PC-9 (cell line): ENCODE results near the gene RASAL2. TPM values are rescaled to one million over a fixed set of nuclear protein-coding genes. Genes with fewer than 3 reads are reported as not detected.
A peak's percentile ranks its signal among the peaks of the same experiment; 100 is the strongest.

Experiments
- BruUV-seq: library from RNA; stranded (reverse); fragments of 400-500 nt; replicated peaks from 2 replicates; lab custom pipeline; 2021; lab: Mats Ljungman, UMichigan
- CTCF ChIA-PET: fragments of 300-600 bp; sonication (Branson Sonifier 250); formaldehyde crosslinking; loops from one replicate; lab custom pipeline; 2022; ENCODE audit warnings: antibody characterized with exemption; lab: Charles Lee
- POLR2A ChIA-PET: fragments of 300-600 bp; sonication (Branson Sonifier 250); formaldehyde crosslinking; loops from one replicate; lab custom pipeline; 2022; ENCODE audit warnings: antibody characterized with exemption; ENCODE audit not compliant: unreplicated experiment; lab: Charles Lee
- DNase-seq, 2 experiments: peaks; one replicate each; pipeline versions ENCODE4 v3.0.0 to v3.0.0-alpha.2; 2015 to 2022; ENCODE audit warnings: mixed read lengths in 1 of 2
- H2AFZ ChIP-seq: fragments of 200-600 bp; sonication (generic); 2 replicates; pipeline ENCODE4 v1.8.1; 2017; ENCODE audit warnings: antibody characterized with exemption
- H3F3A ChIP-seq: fragments of 200-600 bp; sonication (generic); 2 replicates; pipeline ENCODE4 v1.8.1; 2017; ENCODE audit warnings: antibody characterized with exemption, mild to moderate bottlenecking, low read depth; ENCODE audit not compliant: insufficient read depth
- H3K27ac ChIP-seq: fragments of 200-600 bp; sonication (generic); 2 replicates; pipeline ENCODE4 v1.6.1; 2016; ENCODE audit warnings: mixed run types
- H3K27me3 ChIP-seq: fragments of 200-600 bp; sonication (generic); 2 replicates; pipeline ENCODE4 v1.6.1; 2016; ENCODE audit warnings: low read depth, mixed run types; ENCODE audit not compliant: insufficient read depth
- H3K36me3 ChIP-seq: fragments of 200-600 bp; sonication (generic); 2 replicates; pipeline ENCODE4 v1.6.1; 2016; ENCODE audit warnings: low read depth, mixed run types
- H3K4me1 ChIP-seq: fragments of 200-600 bp; sonication (generic); replicated peaks from 2 replicates; pipeline ENCODE4 v1.6.1; 2016; ENCODE audit warnings: mixed run types; ENCODE audit not compliant: insufficient read depth
- H3K4me2 ChIP-seq: fragments of 200-600 bp; sonication (generic); 2 replicates; pipeline ENCODE4 v1.6.1; 2017; ENCODE audit warnings: mixed run types
- H3K4me3 ChIP-seq: fragments of 200-600 bp; sonication (generic); 2 replicates; pipeline ENCODE4 v1.6.1; 2016; ENCODE audit warnings: mixed run types
- H3K79me2 ChIP-seq: fragments of 200-600 bp; sonication (generic); 2 replicates; pipeline ENCODE4 v1.6.1; 2017; ENCODE audit warnings: low read depth, mixed run types
- H3K9me2 ChIP-seq: fragments of 200-600 bp; sonication (generic); 2 replicates; pipeline ENCODE4 v1.8.1; 2017; ENCODE audit warnings: mild to moderate bottlenecking; ENCODE audit not compliant: insufficient read depth
- H3K9me3 ChIP-seq: fragments of 200-600 bp; sonication (generic); 2 replicates; pipeline ENCODE4 v1.8.1; 2016; ENCODE audit warnings: low read depth; ENCODE audit not compliant: insufficient read depth
- H4K20me1 ChIP-seq: fragments of 200-600 bp; sonication (generic); 2 replicates; pipeline ENCODE4 v1.8.1; 2017; ENCODE audit not compliant: insufficient read depth
- EZH2 ChIP-seq: fragments of 200-600 bp; sonication (generic); IDR thresholded peaks from 2 replicates; pipeline ENCODE4 v1.8.0; 2017; ENCODE audit warnings: antibody characterized with exemption, low read depth
- intact Hi-C: fragments of 100-400 bp; cut with micrococcal nuclease; formaldehyde crosslinking; loops from one replicate; pipeline ENCODE4 v1.10.0; 2022; ENCODE audit not compliant: unreplicated experiment
- total RNA-seq: library from RNA; stranded (reverse); gene quantifications from 2 replicates; pipeline ENCODE4 v1.2.3, GENCODE V29; 2021
- TF ChIP-seq, protein P1 (sequence below): fragments of 200-600 bp; sonication (generic); conservative IDR thresholded peaks from 2 replicates; pipeline ENCODE4 v1.6.1; 2017; ENCODE audit warnings: mixed run types, antibody characterized with exemption, mild to moderate bottlenecking, moderate library complexity

The RASAL2 gene
- total RNA-seq, 1 experiment from 2014 or later: 54.1 TPM

DNA sequence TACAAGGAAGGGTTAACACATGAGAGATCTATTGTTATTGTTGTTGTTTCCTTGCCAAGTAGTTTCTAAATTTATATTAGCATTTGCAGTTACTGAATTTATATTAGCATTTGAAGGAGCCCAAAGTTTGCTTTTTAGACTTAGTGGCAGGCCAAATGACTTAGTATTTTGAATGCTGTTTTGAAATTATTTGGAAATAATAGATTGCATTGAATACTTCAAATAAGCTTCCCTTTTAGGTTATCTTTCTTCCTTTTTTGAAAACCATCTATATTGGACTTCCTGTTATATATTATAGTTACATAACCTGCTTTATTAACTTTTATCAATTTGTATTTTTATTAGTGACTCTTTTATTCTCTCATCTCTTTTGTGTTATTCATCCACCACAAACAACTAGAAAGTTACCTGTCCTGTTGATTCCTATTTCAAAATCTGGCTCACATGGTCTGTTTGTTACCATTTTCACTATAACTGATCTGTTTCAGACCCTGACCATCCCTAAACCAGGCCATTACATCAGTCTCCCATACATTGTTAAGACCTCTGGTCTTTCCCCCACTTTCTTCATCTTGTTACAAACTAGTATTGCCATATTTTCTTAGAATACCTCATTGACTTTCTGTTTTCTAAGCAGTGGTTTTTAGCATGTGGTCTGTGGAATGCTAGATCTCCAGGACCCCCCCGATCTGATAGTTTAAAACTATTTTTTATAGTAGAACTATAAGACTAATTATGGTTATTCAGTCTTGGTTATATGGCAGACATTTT is 185.2 kb downstream of the RASAL2 start:
- H4K20me1 ChIP-seq: no peaks in the 10 kb centered on the region
- intact Hi-C loops: no loop called here
- no peaks in the 10 kb centered on the region for H3K27me3 ChIP-seq
- peak overlapping the region; percentile 7; the same call in 1 of the 2 replicates for H3K4me2 ChIP-seq
- no peak for TF ChIP-seq EZH2
- TF ChIP-seq, protein P1, sequence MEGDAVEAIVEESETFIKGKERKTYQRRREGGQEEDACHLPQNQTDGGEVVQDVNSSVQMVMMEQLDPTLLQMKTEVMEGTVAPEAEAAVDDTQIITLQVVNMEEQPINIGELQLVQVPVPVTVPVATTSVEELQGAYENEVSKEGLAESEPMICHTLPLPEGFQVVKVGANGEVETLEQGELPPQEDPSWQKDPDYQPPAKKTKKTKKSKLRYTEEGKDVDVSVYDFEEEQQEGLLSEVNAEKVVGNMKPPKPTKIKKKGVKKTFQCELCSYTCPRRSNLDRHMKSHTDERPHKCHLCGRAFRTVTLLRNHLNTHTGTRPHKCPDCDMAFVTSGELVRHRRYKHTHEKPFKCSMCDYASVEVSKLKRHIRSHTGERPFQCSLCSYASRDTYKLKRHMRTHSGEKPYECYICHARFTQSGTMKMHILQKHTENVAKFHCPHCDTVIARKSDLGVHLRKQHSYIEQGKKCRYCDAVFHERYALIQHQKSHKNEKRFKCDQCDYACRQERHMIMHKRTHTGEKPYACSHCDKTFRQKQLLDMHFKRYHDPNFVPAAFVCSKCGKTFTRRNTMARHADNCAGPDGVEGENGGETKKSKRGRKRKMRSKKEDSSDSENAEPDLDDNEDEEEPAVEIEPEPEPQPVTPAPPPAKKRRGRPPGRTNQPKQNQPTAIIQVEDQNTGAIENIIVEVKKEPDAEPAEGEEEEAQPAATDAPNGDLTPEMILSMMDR: no peak
- H3K9me2 ChIP-seq: no peaks in the 10 kb centered on the region
- peak overlapping the region; percentile 26 for H3K27ac ChIP-seq
- H3K9me3 ChIP-seq: 0 out of 2 replicates have a peak, but pooled peaks cover 4% of the 10 kb centered on the region
- no TSS peak for BruUV-seq
- H3K4me1 ChIP-seq: peaks cover 27% of the 10 kb centered on the region
- ChIA-PET POLR2A (no interaction called here), CTCF (no interaction called here)
- DNase-seq: peak in 1 of 2 experiments; percentile 51
- no peak overlapping the region for H3K4me3 ChIP-seq
- 0 out of 2 replicates have a peak, but pooled peaks cover 4% of the 10 kb centered on the region for H3F3A ChIP-seq
- peaks cover 20% of the 10 kb centered on the region; the same call in 1 of the 2 replicates for H3K79me2 ChIP-seq
- 0 out of 2 replicates have a peak, but pooled peaks cover 7% of the 10 kb centered on the region for H3K36me3 ChIP-seq
- H2AFZ ChIP-seq: no peak overlapping the region

DNA sequence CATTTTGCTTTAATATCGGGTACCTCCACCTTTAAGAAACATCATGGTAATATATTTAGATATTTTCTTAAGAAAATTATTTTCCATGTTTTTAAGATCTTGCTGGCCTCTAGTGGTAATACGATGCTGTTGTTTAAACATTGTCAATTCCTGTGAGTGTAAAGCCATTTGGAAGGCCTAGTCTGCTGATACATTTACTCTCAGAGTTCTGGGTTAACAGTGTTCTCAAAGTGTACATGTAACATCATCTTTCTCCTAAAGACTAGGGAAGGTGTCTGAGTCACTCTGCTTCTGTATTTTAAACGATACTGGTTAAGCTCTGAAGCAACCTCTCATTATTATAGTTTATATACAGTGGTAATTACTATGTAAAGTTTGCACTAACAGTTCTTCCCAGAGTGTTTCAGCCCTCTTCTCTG is 189.1 kb downstream of the RASAL2 start:
- H3K36me3 ChIP-seq: peaks cover 12% of the 10 kb centered on the region; the same call in 1 of the 2 replicates
- no peaks in the 10 kb centered on the region for H3K9me3 ChIP-seq
- no TSS peak for BruUV-seq
- no peak overlapping the region for H2AFZ ChIP-seq
- H3K4me2 ChIP-seq: no peak overlapping the region
- peaks cover 27% of the 10 kb centered on the region for H3K4me1 ChIP-seq
- H3K27me3 ChIP-seq: no peaks in the 10 kb centered on the region
- H3K27ac ChIP-seq: 0 out of 2 replicates have a peak overlapping the region, but pooled peaks have one; percentile 25
- intact Hi-C loops: loop anchor here (1.0 to 5.0 kb wide), 5 partner anchors 91 to 326 kb away; partner anchors contain the start of gene RASAL2
- H3K9me2 ChIP-seq: no peaks in the 10 kb centered on the region
- 0 out of 2 replicates have a peak, but pooled peaks cover 10% of the 10 kb centered on the region for H3F3A ChIP-seq
- POLR2A ChIA-PET: no interaction called here
- TF ChIP-seq, protein P1: peak; percentile 68
- no peak for TF ChIP-seq EZH2
- H3K4me3 ChIP-seq: no peak overlapping the region
- peak in 1 of 2 experiments; percentile 67 for DNase-seq
- H4K20me1 ChIP-seq: no peaks in the 10 kb centered on the region
- H3K79me2 ChIP-seq: peaks cover 15% of the 10 kb centered on the region; the same call in 1 of the 2 replicates
- CTCF ChIA-PET: interaction anchor here (0.7 to 2.2 kb wide), 2 partner anchors 190 to 251 kb away, joined by 4 to 11 read pairs; no protein-coding TSS in a partner anchor

DNA sequence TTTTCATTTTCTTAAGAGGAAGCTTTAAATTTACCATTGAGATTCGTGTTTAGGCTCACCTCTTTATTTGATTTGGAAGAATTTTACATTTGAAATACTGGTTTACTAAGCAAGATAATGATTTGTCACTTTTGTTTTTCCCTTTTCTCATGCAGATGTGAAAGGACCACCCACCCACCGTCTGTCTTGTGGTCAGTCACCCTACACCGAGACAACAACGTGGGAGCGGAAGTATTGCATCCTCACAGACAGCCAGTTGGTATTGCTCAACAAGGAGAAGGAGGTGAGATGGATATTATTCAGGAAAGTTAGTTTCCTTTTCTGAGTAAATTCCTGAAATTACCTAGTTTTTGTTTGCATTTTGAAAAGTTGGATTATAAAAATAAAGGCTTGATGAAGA is 189.5 kb downstream of the RASAL2 start:
- Histone ChIP-seq H3K9me2 (no peaks in the 10 kb centered on the region), H3K27ac (no peak overlapping the region), H3K79me2 (peaks cover 15% of the 10 kb centered on the region; the same call in 1 of the 2 replicates), H3K36me3 (peaks cover 12% of the 10 kb centered on the region; the same call in 1 of the 2 replicates), H3K4me3 (no peak overlapping the region), H3K9me3 (no peaks in the 10 kb centered on the region), H3K4me2 (no peak overlapping the region), H3K4me1 (peaks cover 23% of the 10 kb centered on the region), H2AFZ (no peak overlapping the region), H3K27me3 (no peaks in the 10 kb centered on the region), H3F3A (0 out of 2 replicates have a peak, but pooled peaks cover 10% of the 10 kb centered on the region), H4K20me1 (no peaks in the 10 kb centered on the region)
- intact Hi-C loops: loop anchor here (1.0 to 5.0 kb wide), 5 partner anchors 91 to 326 kb away; partner anchors contain the start of gene RASAL2
- POLR2A ChIA-PET: no interaction called here
- TF ChIP-seq EZH2: no peak
- TF ChIP-seq, protein P1: no peak
- no peak for DNase-seq
- CTCF ChIA-PET: no interaction called here
- no TSS peak for BruUV-seq
